Osteoblast (primary cell): ENCODE results near the gene MESP2. TPM values are rescaled to one million over a fixed set of nuclear protein-coding genes. Genes with fewer than 3 reads are reported as not detected.
A peak's percentile ranks its signal among the peaks of the same experiment; 100 is the strongest.

Experiments used
- DNase-seq: peaks from one replicate; pipeline ENCODE4 v3.0.0; 2011; ENCODE audit warnings: low spot score, mixed read lengths; ENCODE audit not compliant: insufficient read length; ENCODE audit errors: missing footprints
- H2AFZ ChIP-seq: 2 replicates; pipeline ENCODE4 v1.6.0; 2011; ENCODE audit warnings: mild to moderate bottlenecking, low read length
- H3K27ac ChIP-seq: 2 replicates; pipeline ENCODE4 v1.5.1; 2011; ENCODE audit warnings: mild to moderate bottlenecking, low read depth, low read length, moderate library complexity
- H3K27me3 ChIP-seq: 2 replicates; pipeline ENCODE4 v1.6.0; 2012; ENCODE audit warnings: mild to moderate bottlenecking, control low read depth, inconsistent platforms, low read length, moderate library complexity; ENCODE audit not compliant: insufficient read depth
- H3K36me3 ChIP-seq: 2 replicates; pipeline ENCODE4 v1.5.1; 2011; ENCODE audit warnings: mild to moderate bottlenecking, low read length, control low read depth, moderate library complexity; ENCODE audit not compliant: insufficient read depth
- H3K4me1 ChIP-seq: 2 replicates; pipeline ENCODE4 v1.5.1; 2011; ENCODE audit warnings: mild to moderate bottlenecking, low read length, control low read depth, moderate library complexity; ENCODE audit not compliant: insufficient read depth
- H3K4me2 ChIP-seq: 2 replicates; pipeline ENCODE4 v1.6.0; 2011; ENCODE audit warnings: mild to moderate bottlenecking, low read length; ENCODE audit not compliant: insufficient read depth
- H3K4me3 ChIP-seq: fragments of 200-600 bp; sonication (generic); 3 replicates; pipeline ENCODE4 v1.5.1; 2012; ENCODE audit warnings: mild to moderate bottlenecking, low read length, inconsistent platforms; ENCODE audit not compliant: insufficient read depth
- H3K79me2 ChIP-seq: 2 replicates; pipeline ENCODE4 v1.6.0; 2012; ENCODE audit warnings: mild to moderate bottlenecking, low read length, control low read depth, inconsistent platforms; ENCODE audit not compliant: insufficient read depth
- H3K9me3 ChIP-seq: 2 replicates; pipeline ENCODE4 v1.5.1; 2011; ENCODE audit warnings: low read depth, low read length, control low read depth
- H4K20me1 ChIP-seq: 2 replicates; pipeline ENCODE4 v1.6.0; 2012; ENCODE audit warnings: mild to moderate bottlenecking, low read length, control low read depth; ENCODE audit not compliant: insufficient read depth
- CTCF ChIP-seq: IDR thresholded peaks from 2 replicates; pipeline ENCODE4 v1.5.1; 2011; ENCODE audit warnings: mild to moderate bottlenecking, low read depth, low read length, moderate library complexity; ENCODE audit errors: extremely low read depth
- total RNA-seq: library from RNA; depleted of rRNA; stranded (reverse); fragments of >200 nt; gene quantifications from 2 replicates; pipeline ENCODE4 v1.2.3, GENCODE V29; 2012

The MESP2 gene
- total RNA-seq, 1 donor, result 0.72 TPM

DNA sequence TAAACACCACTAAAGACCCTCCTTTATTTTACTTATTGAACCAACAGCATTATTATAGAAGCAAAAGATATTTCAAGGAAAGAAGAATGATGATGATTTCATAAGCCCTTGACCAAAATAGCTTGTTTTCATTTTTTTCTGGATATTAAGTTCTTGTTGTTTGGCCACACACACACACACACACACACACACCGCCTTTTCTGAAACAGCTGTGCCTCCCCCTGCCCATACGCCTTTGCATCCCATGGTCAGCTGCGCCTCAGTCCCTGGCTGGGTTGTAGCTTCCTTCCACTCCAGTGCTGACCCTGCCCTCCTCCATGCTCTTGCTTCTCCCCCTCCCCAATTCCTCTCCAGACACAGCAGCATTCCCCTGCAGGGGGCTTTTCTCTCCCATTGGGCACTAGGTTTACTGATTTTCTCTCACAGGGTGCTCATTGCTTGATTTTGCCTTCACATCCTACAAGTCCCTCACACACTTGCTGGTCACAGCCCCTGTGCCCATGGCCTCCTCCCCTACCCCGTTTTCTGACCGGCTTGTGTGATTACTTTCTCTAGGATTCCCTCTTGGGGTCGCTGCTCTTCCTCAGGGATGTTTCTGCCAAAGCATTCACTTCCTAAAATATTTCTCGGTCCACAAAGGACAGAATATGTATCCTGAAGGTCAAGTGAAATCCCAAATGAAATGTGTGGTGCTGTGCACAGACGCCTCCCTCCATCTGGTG is 43.5 kb upstream of the MESP2 start:
- no peak overlapping the region for H3K27ac ChIP-seq
- no peaks in the 10 kb centered on the region for H3K36me3 ChIP-seq
- H3K27me3 ChIP-seq, result peaks cover 38% of the 10 kb centered on the region
- no peak overlapping the region for H3K4me2 ChIP-seq
- no peaks in the 10 kb centered on the region for H3K79me2 ChIP-seq
- no peak for DNase-seq
- H4K20me1 ChIP-seq, result no peaks in the 10 kb centered on the region
- H2AFZ ChIP-seq, result no peak overlapping the region
- TF ChIP-seq CTCF, result no peak
- H3K4me3 ChIP-seq, result no peak overlapping the region
- H3K4me1 ChIP-seq, result no peaks in the 10 kb centered on the region
- H3K9me3 ChIP-seq, result no peaks in the 10 kb centered on the region

GRCh38 chr15:89735773-89736172 is 40.4 kb upstream of the MESP2 start:
- Histone ChIP-seq H3K4me1 (peaks cover 3% of the 10 kb centered on the region), H3K4me2 (no peak overlapping the region), H3K4me3 (no peak overlapping the region), H3K36me3 (no peaks in the 10 kb centered on the region), H3K27ac (no peak overlapping the region), H3K9me3 (no peaks in the 10 kb centered on the region), H3K27me3 (peaks cover 38% of the 10 kb centered on the region), H3K79me2 (no peaks in the 10 kb centered on the region), H2AFZ (no peak overlapping the region), H4K20me1 (no peaks in the 10 kb centered on the region)
- DNase-seq, result no peak
- TF ChIP-seq CTCF, result no peak

DNA sequence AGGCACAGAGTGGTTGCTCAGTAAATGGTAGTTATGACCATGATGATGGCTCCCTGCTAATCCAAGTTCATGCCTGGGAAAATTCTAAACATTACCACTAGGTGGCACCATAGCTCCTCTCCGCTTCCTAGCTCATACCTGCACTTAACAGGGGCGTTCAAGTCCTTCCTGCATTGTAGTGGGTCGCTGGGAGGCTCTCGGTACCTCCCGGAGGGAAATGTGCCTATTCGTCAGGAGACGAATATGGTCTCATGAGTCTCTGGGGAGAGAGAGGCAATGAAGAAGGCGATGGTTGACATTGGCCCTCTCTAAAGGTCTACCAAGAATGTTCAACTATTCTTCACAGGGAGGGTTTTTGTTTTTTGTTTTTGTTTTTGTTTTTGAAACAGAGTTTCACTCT is 36.0 kb upstream of the MESP2 start:
- H3K4me2 ChIP-seq, result peak overlapping the region; percentile 57
- peak; percentile 96 for DNase-seq

More for the DNA sequence above, 36.0 kb upstream of the MESP2 start:
- Histone ChIP-seq H3K79me2 (no peaks in the 10 kb centered on the region), H3K4me1 (peaks cover 3% of the 10 kb centered on the region), H4K20me1 (no peaks in the 10 kb centered on the region), H3K9me3 (no peaks in the 10 kb centered on the region), H3K27ac (no peak overlapping the region), H3K27me3 (peaks cover 14% of the 10 kb centered on the region), H3K4me3 (no peak overlapping the region), H3K36me3 (no peaks in the 10 kb centered on the region), H2AFZ (peak overlapping the region; percentile 89)
- peak; percentile 92 for TF ChIP-seq CTCF
